GM19043 (cell line): Measurements from ENCODE around the gene NOS1AP.
"Not testable (repeated sequence)": the region's sequence is repeated elsewhere in the genome, so short reads cannot be mapped to it uniquely, and the experiment has no call there.

ENCODE experiments used
- ATAC-seq: cut with Tn5 transposase; IDR thresholded peaks from one replicate; pipeline ENCODE4 v1.9.1; 2021; ENCODE audit warnings: low read depth; ENCODE audit not compliant: unreplicated experiment

NOS1AP gene

DNA sequence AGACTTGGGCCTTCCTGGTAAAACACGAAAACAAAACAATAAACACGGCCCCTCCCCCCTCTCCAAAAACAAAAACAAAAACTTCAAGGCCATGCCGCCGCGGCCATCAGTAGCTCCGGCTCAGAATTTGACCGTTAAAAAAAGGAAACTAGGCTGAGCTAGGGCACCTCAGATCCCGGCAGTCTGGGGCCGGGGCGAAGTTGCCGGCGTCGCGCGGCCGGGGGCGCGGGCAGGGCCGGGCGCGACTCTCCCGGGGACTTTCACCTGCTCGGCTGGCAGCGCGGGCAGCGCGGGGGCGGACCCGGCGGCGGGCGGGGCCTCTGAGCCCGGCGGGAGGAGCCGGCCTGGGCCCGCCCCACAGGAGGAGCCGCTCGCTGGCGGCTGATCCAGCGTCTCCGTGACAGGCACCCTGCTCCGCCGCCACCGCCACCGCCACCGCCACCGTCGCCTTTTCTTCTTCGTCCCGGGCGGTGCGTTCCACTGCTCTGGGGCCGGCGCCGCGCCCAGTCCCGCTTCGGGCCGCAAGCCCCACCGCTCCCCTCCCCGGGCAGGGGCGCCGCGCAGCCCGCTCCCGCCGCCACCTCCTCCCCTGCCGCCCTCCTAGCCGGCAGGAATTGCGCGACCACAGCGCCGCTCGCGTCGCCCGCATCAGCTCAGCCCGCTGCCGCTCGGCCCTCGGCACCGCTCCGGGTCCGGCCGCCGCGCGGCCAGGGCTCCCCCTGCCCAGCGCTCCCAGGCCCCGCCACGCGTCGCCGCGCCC is at the start of gene NOS1AP:
TSS of gene NOS1AP (plus strand) at position 358 of the 760 bp plus-strand sequence. CDS start 487 bp downstream, outside the sequence.
- ATAC-seq = peak; percentile 99

DNA sequence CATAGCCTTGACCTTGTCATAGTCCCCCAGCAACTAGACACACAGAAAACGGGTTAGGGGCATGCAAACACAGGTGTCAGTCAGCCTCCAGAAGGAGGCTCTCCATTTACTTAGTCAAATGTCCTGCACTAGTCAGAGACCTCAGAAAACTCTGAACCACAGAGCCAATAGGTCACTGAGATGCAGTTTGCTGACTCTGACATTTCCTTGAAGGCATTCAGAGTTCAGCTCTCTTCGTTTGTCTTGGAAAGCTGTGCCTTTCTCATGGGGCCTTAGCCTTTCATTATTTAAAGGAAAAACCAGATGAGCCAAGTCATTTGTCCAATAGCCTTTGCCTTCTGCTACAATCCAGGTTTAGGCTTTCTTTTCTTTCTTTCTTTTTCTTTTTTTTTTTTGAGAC is 49.3 kb upstream of the NOS1AP start:
- ATAC-seq = no peak

DNA sequence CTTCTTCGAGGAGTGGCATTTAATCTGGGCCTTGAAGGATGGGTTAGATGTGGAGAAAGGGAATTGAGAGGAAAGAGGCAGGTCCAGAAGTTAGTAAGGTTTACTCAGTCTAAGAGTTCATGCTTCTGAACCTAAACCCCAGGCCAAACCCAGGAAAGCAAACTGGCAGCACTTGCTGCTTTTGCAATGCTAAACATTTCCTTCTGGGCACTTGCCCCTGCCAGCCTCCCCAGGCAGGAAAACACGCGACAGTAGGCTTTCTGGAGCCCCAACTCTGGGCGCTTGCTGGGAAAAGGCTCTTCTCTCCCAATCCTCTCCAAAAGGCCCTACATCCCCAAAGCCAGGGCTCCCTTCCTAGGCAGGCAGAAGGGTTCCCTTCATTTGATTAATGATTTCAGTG is 48.4 kb upstream of the NOS1AP start:
- no peak for ATAC-seq

DNA sequence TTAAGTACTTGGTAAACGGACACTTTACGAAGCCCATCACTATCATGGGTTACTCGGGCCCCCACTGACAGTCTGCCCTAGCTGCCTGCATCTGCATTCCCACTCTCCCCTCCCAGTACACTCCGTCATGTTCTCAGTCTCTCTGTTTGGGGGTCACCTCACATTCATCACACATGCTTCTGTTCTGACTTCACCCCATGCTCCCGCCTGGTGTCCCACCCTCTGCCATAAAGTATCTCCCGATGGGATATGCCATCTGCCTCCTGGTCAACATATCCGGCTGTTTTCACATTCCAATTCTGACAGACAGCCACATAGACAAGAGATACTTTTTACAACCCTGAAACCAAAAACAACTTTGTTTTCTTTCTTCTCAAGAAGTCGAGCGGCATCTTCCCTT is 46.9 kb upstream of the NOS1AP start:
- ATAC-seq = no peak

DNA sequence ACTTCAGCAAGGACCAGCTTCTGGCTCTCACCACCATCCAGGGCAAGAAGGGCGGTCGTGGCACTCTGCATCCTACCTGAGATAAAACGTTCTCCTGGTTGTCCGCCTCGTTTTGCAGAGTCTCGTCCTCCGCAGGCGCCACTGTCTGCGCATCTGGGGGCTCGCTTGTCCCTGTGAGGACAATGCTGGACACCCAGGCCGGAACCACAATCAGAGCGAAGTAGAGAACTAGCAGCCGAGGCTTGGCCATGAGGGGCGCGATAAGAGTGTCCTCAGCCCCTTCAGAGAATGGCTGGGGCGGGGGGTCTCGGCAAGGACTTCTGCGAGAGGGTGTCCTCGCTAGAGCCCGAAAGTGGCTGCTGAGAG is 46.3 kb upstream of the NOS1AP start:
- no peak for ATAC-seq

DNA sequence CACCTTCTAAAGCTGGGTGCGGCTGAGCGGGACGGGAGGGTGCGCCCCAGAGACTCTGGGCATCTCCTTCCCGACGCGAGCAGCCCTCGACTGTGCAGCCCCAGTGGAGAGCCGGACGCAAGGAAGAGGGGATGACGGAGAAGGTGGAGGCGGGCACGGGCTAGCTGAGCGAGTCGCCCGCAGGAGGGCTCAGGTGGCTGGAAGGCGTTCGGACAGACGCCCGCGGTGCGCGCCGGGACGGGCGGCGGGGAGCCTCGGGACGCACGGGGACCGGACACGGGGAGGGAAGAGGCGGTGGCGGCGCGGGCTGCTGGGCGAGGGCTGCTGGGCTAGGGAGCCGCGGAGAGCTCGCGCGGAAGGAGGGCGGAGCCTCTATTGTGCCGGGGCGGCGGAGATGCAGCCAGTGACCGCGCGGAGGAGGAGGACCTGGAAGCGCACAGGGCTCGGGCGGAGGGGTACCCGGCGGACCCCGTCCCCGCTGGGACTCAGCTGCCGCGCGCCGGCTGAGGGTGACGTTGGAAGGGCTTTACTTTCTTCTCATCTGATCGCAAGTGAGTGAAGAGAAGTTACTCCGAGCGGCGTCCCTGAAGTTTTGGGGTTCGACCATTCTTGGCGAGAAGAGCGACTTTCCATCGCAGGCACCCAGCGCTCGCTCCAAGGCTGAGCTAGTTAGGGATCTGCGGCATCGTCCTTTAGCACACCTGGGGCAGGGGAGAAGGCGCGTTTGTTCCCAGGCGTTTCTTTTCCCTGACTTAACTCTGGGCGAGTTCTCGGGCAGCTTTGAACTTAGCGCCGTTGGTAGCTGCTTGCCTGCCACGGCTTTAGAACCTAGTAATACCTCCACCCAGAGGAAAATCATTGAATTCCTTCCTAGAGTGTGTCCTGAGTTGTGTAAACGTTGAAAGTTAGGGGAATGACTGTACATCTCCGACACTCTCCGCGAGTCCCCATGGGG is 45.7 kb upstream of the NOS1AP start, which contains the start of gene OLFML2B:
TSS of gene OLFML2B (minus strand) at position 323 of the 955 bp plus-strand sequence. CDS start 439 bp downstream, outside the sequence.
- ATAC-seq = peak; percentile 68

DNA sequence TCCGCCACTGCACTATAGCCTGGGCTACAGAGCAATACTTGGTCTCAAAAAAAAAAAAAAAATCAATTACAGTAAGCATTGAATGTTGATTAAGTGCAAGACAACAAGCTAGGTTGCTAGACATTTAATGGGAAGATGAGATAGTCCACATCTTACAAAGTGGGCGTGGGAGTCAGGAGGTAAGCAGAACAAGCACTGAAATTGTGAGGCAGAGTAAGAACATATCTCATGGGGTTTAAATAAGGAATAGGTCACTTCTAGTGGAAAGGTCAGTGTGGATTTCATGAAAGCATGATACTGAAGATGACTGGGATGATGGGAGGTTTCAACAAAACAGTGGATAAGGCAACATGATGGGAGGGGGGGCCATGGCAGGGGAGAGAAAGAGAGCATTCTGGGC is 44.0 kb upstream of the NOS1AP start:
- ATAC-seq = no peak

DNA sequence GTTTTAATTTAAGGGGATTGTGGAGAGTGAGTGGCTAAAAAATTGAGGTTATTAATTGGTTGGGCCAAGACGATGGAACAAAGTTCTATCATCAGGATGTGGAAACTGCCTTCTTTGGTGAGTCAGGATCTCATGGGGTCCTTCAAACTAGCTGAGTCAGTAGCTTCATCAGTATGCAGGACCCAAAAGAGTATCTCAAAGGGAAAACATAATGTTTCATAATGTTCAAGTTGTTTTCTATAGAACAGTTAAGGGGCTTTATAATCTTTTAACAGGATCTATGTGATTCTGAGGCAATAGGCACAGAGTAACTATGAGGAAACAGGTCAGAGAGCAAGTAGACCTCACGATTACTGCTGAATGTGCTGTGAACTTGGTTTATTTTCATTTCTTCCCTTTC is 42.6 kb upstream of the NOS1AP start:
- no peak for ATAC-seq

DNA sequence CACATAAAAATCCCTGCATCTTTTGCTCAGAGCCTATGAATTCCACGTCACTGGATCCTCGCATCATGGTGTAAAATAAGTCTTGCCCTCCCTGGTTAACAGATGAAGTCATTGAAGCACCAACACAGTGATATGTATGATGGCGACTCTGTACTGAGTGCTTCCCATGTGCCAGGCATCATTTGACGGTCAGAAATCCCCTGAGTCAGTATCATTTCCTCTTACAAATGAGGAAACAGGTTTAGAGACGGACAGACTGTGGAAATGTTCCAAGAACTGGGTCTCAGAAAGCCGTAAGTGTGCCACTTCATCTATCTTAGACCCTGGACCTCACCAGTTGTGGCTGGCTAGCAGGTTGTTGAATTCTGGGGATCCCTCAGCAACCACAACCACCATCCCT is 40.8 kb upstream of the NOS1AP start:
- no peak for ATAC-seq

DNA sequence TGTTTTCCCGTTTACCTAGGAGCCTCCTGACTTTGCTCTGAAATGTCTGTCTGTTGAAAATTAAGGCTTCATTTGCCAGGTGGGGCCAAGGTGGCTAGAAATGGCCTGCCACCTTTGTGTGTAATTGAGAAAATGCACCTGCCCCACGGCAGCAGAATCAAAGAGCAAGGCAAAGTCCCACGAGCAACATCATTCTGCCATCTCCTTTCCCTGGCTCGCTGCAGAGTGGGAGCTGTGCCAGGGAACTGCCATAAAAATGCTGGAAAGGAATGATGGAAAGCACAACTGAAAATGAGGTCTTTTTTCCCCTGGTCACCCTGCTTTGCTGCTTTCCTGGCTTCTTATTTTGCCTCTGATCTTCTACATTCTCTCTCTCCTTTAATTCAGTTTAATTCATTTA is 40.3 kb upstream of the NOS1AP start:
- ATAC-seq = no peak

DNA sequence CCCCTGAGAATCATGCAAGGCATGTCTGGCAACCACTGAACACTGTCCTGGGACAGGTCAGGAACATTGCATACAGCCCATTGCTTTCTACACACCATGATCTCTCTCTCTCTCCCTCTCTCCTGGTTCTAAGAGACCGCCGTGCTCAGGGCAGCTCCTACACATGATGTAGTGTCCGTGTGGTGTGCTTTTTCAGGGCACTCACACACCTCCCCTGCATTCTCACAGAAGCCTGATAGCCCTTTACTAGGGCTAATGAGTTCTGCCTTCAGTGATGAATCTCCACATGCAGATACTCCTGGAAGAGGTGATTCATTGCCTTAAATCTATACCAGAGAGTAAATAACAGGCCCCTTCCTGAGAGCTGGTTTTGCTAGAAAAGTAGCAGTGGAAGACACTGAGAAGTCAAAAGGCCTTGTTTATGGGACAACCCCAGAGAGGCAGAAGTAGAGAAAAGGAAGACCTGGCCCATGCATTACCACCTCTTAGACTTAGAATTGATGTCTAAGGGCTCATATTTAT is 38.7 kb upstream of the NOS1AP start:
- ATAC-seq = no peak

DNA sequence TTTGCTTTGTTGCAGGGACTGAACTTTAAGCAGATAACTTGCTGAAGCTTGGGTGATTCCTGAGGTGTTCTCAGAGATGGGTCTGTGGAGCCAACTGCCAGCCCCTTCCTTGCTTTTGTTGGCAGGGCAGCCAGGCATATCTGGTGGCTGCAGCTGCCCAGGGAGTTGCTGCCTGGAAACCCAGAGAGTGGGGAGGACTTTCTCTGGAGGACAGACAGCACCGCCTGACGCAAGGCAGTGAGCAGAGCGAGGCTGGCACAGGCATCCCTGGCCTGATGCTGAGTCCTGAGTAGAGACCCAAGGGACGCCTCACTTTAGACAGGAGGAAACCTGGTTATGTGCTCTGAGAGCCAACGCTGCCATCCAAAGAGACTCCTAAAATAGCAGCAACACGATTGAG is 36.1 kb upstream of the NOS1AP start:
- ATAC-seq = no peak

DNA sequence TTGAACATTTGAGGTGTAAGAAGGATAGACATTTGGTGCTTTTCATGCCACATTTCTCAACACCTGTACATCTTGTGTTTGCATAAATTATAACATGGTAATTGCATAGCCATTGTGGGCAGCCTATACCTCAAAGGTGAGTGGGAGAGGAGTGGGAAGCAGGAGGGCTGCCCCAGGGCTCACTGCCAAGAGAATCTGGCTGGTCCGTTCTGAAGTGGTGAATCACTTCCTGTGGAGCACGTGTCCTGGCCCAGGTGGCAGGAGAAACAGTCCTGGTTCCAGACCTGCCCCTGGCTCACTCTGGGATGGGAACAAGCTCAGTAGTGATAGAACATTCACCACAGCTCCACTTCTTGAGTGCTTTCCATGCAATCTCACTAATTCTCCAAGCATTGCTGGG is 34.2 kb upstream of the NOS1AP start:
- ATAC-seq = no peak

DNA sequence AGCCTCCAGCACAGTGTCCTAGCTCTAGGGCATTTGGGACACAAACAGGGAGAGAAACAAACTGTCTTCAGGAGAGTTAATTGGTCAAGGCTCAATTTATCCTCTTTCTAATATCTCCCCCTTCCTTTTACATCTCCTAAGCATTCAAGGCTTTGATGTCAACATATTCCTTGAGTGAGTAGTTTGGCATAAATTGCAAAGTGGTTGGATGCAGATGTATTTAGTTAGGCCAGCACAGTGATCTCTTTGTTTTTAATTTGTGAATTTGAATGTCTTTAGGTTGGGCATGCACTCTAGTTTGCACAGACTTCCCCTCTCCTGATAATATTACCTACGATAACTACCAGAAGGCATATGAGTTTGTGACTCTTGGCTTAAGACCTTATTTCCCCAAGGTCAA is 33.3 kb upstream of the NOS1AP start:
- no peak for ATAC-seq

DNA sequence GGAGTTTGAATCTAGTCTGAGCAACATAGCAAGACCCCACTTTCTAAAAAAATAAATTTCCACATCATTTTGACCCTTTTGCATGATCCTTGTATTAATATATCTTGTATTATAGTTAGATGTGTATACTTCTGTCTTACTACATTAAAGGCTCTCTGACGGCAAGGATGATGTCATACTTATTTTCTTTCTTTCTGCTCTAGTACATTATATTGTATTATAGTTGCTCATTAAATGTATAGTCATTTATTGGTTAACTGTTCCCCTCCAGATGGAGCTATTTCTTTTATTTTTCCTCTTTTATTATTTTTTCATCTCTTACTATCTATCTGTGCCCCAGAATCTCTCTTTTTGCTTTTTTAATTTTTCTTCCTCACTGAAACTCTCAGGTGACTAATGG is 30.9 kb upstream of the NOS1AP start:
- no peak for ATAC-seq

DNA sequence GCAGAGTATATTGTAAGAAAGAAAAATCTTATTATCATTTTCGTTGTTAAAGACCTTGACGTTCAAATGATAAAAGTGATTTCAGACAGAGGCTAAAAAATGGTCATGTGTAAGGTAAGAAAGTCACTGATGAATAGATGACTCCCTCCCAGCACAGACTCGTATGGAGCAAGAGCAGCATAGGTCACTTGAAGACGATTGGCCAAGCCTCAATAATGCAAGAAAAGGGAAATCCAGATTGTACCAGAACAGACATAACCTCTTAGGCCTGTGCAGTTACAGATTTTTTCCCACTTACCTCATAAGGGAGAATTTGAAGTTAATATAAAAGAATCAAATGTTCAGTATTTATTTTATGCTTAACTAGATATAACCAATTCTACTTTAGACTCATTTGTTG is 29.5 kb upstream of the NOS1AP start:
- ATAC-seq = no peak

DNA sequence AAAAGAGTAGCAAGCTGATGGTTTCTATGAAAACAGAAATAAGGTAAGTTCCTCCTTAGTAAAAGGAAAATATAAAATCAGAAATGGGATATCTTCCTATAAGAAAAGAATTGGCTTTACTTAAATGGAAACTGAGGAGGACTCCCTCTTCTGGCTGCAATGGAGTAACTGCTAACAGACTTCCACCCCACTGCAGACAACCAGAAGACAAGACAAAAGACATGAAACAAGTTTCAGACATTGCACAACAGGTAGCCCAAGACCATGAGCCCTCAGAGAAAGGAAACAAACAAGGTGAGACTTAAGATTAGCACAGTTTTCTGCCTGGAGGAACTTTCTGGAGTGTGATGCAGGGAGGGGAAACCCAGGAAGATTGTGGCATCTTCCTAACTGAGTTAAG is 28.8 kb upstream of the NOS1AP start:
- no peak for ATAC-seq

DNA sequence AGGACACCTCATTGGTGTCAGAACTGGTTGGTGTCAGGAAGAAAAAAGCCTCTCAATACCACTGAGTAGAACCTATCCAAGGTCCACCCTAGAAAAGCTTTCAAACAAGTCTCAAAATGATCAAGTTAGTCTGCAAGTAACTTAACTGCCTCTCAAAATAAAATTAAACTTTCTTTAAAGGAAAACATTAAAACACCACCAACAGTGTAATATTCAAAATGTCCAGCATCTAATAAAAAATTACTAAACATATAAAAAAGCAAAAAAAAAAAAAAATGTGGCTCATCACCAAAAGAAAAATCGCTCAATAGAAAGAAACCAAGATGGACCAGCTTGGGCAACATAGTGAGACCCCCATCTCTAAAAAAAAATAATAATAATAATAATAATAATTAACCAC is 27.1 kb upstream of the NOS1AP start:
- ATAC-seq = no peak

DNA sequence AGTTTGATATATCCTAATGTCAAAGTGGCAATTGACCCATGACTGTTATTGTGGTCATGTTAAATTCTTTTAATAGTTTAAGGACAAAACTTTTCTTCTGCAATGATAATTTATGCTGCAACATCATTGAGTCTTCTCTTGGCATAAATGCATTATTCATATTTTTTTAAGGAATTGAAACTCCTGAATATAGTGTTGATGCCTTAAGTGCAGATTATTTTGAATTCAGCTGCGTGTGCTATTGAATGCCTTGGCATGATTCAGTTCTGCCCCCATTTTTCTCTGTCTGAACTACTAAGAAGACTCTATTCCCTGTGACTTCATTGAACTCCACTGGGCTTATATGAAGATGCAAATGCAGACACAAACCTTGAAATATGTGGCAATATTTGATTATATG is 22.6 kb upstream of the NOS1AP start:
- ATAC-seq = no peak

DNA sequence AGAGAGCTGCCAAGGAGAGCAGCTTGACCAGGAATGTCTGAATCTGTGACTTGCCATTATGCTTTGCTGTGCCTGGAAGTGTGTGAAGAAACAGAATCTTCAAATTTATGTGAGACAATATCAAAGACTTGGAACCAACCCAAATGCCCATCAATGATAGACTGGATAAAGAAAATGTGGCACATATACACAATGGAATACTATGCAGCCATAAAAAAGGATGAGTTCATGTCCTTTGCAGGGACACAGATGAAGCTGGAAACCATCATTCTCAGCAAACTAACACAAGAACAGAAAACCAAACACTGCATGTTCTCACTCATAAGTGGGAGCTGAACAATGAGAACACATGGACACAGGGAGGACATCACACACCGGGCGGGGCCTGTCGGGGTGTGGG is 15.5 kb upstream of the NOS1AP start:
- not testable (repeated sequence) for ATAC-seq

DNA sequence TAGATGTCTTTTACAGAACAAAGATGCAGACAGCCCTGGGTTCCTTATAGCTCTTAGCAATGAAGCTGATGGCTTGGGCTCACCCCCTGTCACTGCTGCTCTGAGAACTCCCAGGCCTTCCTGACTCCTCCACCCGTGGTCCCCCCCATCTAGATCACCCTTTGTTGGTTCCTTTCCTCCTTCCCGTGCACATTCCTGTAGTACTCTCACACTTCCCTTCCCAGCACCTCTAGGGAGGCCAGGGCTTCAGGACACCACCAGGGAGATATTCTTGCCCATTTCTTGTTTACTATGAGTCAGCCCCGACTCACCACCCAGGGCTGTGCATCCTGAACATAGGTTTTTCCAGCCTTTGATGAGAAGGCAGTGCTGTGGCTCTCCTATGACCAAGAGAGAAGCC is 14.4 kb upstream of the NOS1AP start:
- no peak for ATAC-seq
